Activated T-helper 1 cell treated with anti-CD3 and anti-CD28 coated beads, Interleukin-2, amount 50 U/mL, for 16 hours (primary cell): Measurements from ENCODE around the gene USP24.
"Not testable (repeated sequence)": the region's sequence is repeated elsewhere in the genome, so short reads cannot be mapped to it uniquely, and the experiment has no call there.

Experiments
- DNase-seq, 2 donors: peaks; one replicate each; pipeline ENCODE4 v3.0.0-alpha.2; 2020; ENCODE audit warnings: low read depth in 1 of 2, low spot score in 1 of 2

Gene USP24

DNA sequence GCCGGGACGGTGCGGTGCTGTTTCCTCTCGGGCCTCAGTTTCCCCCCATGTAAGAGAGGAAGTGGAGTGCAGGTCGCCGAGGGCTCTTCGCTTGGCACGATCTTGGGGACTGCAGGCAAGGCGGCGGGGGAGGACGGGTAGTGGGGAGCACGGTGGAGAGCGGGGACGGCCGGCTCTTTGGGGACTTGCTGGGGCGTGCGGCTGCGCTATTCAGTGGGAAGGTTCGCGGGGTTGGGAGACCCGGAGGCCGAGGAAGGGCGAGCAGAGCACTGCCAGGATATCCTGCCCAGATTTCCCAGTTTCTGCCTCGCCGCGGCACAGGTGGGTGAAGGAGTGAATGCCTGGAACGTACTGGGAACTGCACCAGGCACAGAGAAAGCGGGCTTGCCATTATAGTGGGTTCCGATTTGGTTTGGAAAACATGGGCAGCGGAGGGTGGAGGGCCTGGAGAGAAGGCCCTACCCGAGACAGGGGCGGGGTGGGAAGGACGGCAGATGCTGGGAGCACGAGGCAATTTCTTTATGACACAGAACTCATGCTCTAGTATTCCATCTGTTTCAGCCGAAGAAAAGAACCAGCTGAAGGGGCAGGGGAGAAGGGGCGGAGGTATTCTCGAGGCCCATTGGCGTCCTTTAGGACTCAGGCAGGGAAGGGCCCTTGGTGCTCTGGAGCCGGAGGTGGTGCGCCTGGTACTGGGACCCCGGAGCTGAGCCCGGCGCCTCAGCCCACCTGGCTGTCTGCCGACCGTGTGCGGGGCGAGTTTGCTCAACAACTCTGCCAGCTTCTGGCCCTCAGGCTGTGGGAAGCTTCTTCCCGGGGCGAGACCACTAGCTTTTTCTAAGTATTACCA is 174.9 kb downstream of the USP24 start:
- no peak for DNase-seq

DNA sequence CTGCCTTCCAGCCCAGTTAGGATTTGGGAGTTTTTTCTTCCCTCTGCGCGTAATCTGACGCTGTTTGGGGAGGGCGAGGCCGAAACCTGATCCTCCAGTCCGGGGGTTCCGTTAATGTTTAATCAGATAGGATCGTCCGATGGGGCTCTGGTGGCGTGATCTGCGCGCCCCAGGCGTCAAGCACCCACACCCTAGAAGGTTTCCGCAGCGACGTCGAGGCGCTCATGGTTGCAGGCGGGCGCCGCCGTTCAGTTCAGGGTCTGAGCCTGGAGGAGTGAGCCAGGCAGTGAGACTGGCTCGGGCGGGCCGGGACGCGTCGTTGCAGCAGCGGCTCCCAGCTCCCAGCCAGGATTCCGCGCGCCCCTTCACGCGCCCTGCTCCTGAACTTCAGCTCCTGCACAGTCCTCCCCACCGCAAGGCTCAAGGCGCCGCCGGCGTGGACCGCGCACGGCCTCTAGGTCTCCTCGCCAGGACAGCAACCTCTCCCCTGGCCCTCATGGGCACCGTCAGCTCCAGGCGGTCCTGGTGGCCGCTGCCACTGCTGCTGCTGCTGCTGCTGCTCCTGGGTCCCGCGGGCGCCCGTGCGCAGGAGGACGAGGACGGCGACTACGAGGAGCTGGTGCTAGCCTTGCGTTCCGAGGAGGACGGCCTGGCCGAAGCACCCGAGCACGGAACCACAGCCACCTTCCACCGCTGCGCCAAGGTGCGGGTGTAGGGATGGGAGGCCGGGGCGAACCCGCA is 175.7 kb downstream of the USP24 start, which contains the start of gene PCSK9:
Gene PCSK9 (plus strand): TSS at position 207 of the 741 bp plus-strand sequence. CDS start 290 bp downstream, at position 497.
- DNase-seq = no peak

DNA sequence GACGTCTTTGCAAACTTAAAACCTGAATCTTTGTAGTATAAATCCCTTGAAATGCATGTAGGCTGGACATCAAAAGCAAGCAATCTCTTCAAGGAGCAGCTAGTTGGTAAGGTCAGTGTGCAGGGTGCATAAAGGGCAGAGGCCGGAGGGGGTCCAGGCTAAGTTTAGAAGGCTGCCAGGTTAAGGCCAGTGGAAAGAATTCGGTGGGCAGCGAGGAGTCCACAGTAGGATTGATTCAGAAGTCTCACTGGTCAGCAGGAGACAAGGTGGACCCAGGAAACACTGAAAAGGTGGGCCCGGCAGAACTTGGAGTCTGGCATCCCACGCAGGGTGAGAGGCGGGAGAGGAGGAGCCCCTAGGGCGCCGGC is 176.2 kb downstream of the USP24 start:
- DNase-seq = no peak

DNA sequence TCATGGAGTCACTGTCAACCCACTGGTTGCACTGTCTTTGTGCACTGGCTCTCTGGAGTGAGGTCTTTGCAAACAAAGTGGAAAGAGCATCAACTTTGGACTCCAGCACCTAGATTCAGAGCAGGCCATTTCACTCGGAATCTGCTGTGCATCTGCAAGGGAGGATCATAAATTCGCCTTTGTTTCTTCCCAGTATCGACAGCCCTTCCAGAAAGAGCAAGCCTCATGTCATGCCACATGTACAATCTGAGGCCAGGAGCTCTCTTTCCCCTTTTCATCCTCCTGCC is 176.7 kb downstream of the USP24 start:
- no peak for DNase-seq

DNA sequence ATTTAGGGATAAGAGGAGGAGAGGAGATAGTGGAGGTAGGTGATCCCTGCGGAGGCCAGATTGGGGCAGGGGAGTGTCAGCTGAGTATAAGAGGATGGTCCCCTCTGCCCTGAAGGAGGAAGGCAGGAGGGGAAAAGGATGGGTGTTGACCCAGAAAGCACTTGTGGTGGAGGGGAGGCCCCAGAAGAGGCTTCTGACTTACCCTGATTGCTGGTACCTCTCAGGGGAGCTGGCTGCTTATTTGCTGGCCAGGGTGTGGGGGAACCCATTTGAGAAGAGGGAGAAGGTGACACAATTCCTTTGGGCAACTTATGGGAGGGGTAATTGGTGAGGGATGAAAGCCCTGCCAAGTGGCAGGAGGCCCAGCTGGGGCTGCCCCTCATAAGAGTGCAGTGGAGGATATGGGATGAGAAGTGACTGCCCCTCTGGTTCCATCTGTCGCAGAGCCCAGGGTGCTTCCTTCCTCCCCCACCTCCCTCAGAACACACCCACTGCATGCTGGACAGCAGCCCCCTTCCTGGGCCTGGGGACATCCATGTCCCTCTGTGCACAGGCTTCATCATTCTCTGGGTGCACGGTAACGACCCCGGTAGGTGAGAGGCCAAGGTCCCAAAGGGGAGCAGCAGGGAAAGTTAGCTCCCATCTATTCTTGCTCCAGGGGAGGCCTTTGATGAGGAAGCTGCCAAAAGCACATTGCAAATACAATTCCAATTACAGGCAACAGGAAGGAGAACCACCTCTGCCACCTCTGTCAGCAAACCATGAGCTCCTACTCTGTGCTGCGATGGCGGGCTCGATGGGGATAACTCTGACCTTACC is 177.2 kb downstream of the USP24 start:
- no peak for DNase-seq

DNA sequence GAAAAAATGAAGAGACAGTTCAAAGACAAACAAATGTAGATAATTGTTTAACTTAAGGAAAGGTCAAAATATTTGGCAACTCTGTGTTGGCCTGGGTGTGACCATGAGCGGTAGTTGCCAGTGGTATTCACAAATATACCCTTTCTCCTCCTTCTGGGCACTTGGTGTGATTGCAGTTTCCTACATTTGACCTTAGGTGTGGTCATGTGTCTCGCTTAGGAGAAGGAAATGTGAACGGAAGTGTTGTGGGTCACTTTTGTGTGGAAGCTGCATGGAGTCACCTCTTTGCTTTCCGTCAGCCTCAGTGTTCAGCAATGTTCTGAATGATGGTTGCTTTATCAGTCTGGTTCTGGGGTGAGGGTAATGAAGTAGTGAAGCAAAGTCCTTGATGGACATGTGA is 179.3 kb downstream of the USP24 start:
- DNase-seq = no peak

DNA sequence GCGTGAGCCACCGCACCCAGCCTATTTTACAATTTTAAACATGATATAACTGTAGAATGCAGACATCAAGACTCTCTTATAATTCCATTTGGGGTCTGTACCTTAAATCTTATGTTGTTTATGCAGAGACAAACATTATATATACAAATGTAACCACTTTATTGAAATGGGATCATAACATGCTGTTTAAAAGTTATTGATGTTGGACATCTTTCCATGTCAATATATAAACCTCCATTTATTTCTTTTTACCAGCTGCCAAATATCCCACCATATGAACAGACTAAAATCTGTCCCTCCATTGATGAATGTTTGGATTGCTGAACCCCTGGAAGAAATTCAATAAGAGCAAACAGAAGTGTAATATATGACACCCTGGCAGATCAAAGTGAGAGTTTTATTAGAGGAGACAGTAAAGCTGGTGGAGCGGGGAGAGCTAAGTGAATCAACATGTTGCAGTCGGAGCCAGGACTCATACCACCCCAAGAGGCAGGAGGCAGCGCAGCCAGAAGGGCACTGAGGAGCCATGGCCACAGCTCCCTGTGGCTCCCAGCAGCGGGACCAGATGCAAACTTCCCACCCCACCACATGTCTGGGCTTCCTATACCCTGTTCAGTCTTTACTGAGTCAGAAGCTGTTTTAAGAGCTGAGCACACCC is 180.6 kb downstream of the USP24 start:
- DNase-seq = no peak

DNA sequence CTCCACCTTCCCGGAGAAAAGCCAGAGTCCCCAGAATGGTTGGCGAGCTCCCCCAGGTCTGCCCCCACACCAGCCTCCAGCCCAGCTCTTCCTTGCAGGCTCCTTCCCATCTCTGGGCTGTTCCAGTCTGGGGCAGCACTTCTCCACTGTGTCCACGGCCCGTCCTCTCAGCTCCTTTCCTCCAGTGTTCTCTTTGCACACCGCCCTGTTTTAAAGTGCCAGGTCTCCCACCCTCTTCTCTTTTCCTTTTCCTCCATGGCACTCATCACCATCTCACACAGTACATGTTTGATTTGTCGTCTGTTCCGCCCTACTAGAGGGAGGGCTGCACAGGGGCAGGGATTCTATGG is 181.9 kb downstream of the USP24 start:
- no peak for DNase-seq

DNA sequence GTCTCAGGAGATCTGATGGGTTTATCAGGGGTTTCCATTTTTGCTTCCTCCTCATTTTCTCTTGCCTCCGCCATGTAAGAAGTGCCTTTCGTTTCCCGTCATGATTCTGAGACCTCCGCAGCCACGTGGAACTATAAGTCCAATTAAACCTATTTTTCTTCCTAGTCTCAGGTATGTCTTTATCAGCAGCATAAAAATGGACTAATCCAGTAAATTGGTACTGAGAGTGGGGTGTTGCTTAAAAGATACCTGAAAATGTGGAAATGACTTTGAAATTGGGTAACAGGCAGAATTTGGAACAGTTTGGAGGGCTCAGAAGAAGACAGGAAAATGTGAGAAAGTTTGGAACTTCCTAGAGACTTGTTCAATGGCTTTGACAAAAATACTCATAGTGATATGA is 184.1 kb downstream of the USP24 start:
- DNase-seq = not testable (repeated sequence)

DNA sequence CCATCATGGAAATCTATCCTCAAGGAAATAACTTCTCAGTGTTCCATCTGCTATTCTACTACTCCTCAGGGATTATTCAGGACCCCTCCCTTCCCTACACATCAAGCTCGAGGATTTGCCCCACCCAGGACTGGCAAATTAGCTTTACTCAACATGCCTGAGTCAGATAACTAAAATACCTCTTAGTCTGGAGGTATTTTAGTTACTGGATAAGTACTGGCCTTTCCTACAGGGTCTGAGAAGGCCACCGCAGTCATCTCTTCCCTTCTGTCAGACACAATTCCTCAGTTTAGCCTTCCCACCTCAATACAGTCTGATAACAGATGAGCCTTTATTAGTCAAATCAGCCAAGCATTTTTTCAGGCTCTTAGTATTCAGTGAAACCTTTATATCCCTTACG is 188.5 kb downstream of the USP24 start:
- DNase-seq = not testable (repeated sequence)

DNA sequence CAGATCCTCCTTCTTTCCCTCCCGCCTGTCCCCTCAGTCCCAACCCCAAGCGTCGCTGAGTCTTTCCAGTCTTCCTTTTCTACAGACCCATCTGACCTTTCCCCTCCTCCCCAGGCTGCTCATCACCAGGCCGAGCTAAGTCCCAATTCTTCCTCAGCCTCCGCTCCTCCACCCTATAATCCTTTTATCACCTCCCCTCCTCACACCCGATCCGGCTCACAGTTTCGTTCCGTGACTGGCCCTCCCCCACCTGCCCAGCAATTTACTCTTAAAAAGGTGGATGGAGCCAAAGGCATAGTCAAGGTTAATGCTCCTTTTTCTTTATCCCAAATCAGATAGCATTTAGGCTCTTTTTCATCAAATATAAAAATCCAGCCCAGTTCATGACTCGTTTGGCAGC is 191.0 kb downstream of the USP24 start:
- DNase-seq = not testable (repeated sequence)

DNA sequence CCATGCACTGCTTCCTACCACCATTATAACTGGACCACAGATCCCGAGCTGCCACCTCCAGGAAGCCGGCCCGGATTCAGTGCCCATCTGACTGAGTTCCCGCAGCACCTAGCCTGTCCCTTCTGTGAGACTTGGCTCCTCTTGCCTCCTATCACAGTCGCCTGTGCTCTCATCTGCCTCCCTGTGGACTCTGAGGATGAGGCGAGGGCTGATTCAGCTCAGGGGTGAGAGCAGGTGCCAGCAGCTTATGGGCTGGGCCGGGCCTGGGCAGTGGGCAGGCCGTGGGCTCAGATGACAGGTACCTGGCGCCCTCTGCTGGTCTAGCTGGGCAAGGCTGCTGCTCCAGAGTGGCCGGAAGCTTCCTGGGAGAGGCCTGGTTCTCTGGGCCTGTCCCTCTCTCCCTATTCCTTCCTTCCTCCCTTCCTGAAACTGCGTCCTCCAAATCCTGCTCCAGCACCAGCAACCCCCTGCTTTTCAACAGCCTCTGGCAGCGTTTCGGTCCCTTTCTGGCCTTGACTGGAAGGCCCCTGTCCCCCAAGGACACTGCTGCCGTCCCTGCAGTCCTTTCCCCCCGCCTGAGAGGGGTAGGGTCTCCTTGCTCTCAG is 193.1 kb downstream of the USP24 start:
- peak; percentile 37 to 39 for DNase-seq

DNA sequence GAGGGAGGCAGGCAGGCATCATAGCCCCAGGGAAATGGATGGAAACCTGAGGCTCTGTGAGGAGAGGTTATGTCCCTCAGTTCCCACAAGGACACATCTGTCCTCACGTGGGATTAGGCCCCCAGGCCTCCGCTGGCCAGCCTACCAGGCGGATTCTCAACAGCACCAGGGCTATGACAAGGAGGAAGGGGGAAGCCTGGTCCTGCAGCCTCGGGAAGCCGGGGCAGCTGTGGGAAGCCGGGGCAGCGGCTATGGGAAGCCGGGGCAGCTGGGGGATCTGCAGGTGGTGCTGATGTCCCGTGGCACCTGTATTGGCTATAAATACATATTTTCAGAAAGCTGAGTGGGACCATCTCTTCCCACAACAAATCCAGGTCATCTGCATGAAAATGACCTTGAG is 196.8 kb downstream of the USP24 start:
- no peak for DNase-seq
